WTC11 (cell line): ENCODE data around the gene PGGT1B. TPM values are rescaled to one million over a fixed set of nuclear protein-coding genes. Genes with fewer than 3 reads are reported as not detected.

Experiments used
- ATAC-seq: fragments of 200-7000 bp; cut with Tn5 transposase; 2 replicates; pipeline ENCODE4 v1.10.0; 2021; ENCODE audit warnings: mild to moderate bottlenecking, moderate library complexity
- CTCF ChIA-PET: fragments of 300-600 bp; sonication (Branson Sonifier 250); formaldehyde crosslinking; loops from one replicate; lab custom pipeline; 2021; ENCODE audit warnings: antibody characterized with exemption; lab: Charles Lee
- POLR2A ChIA-PET: fragments of 350-600 bp; sonication (Branson Sonifier 250); formaldehyde crosslinking; loops from one replicate; lab custom pipeline; 2021; ENCODE audit warnings: antibody characterized with exemption; lab: Charles Lee
- DNase-seq: peaks from one replicate; pipeline ENCODE4 v3.0.0; 2021; ENCODE audit warnings: low spot score
- H3K27ac Mint-ChIP-seq: 2 replicates; pipeline ENCODE4 v1.8.0; 2021; ENCODE audit warnings: mixed read lengths
- H3K27me3 Mint-ChIP-seq: 2 replicates; pipeline ENCODE4 v1.8.0; 2021; ENCODE audit warnings: low read depth, mild to moderate bottlenecking, moderate library complexity, mixed read lengths
- H3K36me3 Mint-ChIP-seq: 2 replicates; pipeline ENCODE4 v1.8.0; 2021; ENCODE audit warnings: mixed read lengths
- H3K4me1 Mint-ChIP-seq: 2 replicates; pipeline ENCODE4 v1.8.0; 2022; ENCODE audit warnings: mixed read lengths
- H3K4me3 Mint-ChIP-seq: 2 replicates; pipeline ENCODE4 v1.8.0; 2021; ENCODE audit warnings: mild to moderate bottlenecking, moderate library complexity, mixed read lengths
- H3K9me3 Mint-ChIP-seq: 2 replicates; pipeline ENCODE4 v1.8.0; 2021; ENCODE audit warnings: mixed read lengths
- ATF1 ChIP-seq: sonication (generic); formaldehyde crosslinking; IDR thresholded peaks from 2 replicates; pipeline ENCODE4 v1.8.1; 2023; ENCODE audit warnings: mild to moderate bottlenecking, moderate library complexity, missing genetic modification reagents
- CREM ChIP-seq: sonication (generic); formaldehyde crosslinking; IDR thresholded peaks from 2 replicates; pipeline ENCODE4 v1.8.1; 2022; ENCODE audit warnings: mild to moderate bottlenecking, missing genetic modification reagents, moderate library complexity
- EMX1 ChIP-seq: fragments of 250-450 bp; sonication (Bioruptor Pico); IDR thresholded peaks from 2 replicates; pipeline ENCODE4 v1.8.0; 2021; ENCODE audit warnings: mild to moderate bottlenecking
- ESRRA ChIP-seq: sonication (generic); formaldehyde crosslinking; IDR thresholded peaks from 2 replicates; pipeline ENCODE4 v1.8.1; 2022; ENCODE audit warnings: mild to moderate bottlenecking, missing genetic modification reagents, borderline replicate concordance
- IRF2 ChIP-seq: sonication (generic); formaldehyde crosslinking; IDR thresholded peaks from 2 replicates; pipeline ENCODE4 v1.8.0; 2022; ENCODE audit warnings: low read depth, missing genetic modification reagents, borderline replicate concordance
- JUN ChIP-seq: sonication (generic); formaldehyde crosslinking; IDR thresholded peaks from 2 replicates; pipeline ENCODE4 v1.8.0; 2023; ENCODE audit warnings: mild to moderate bottlenecking, missing genetic modification reagents
- PRRX2 ChIP-seq: fragments of 250-450 bp; sonication (Bioruptor Pico); IDR thresholded peaks from 2 replicates; pipeline ENCODE4 v1.8.0; 2021; ENCODE audit warnings: mild to moderate bottlenecking
- RORB ChIP-seq: fragments of 250-450 bp; sonication (Bioruptor Pico); IDR thresholded peaks from 2 replicates; pipeline ENCODE4 v1.9.0; 2021; ENCODE audit warnings: mild to moderate bottlenecking
- ZNF219 ChIP-seq: sonication (generic); formaldehyde crosslinking; IDR thresholded peaks from 2 replicates; pipeline ENCODE4 v1.8.0; 2023; ENCODE audit warnings: missing genetic modification reagents, mild to moderate bottlenecking, borderline replicate concordance
- total RNA-seq: library from RNA; stranded (reverse); gene quantifications from 3 replicates; pipeline ENCODE4 v1.2.3, GENCODE V29; 2021
- TF ChIP-seq, protein P1 (sequence below): sonication (generic); formaldehyde crosslinking; IDR thresholded peaks from 2 replicates; pipeline ENCODE4 v1.8.1; 2022; ENCODE audit warnings: missing genetic modification reagents, borderline replicate concordance
- TF ChIP-seq, protein P2 (sequence below): fragments of 250-450 bp; sonication (Bioruptor Pico); conservative IDR thresholded peaks from 2 replicates; pipeline ENCODE4 v1.9.0; 2021; ENCODE audit warnings: mild to moderate bottlenecking
- TF ChIP-seq, protein P3 (sequence below): fragments of 250-450 bp; sonication (Bioruptor Pico); IDR thresholded peaks from 2 replicates; pipeline ENCODE4 v1.9.0; 2021; ENCODE audit warnings: moderate library complexity, mild to moderate bottlenecking, inconsistent platforms, borderline replicate concordance
- TF ChIP-seq, protein P4 (sequence below): sonication (generic); formaldehyde crosslinking; IDR thresholded peaks from 2 replicates; pipeline ENCODE4 v1.8.1; 2023; ENCODE audit warnings: mild to moderate bottlenecking, moderate library complexity, missing genetic modification reagents
- TF ChIP-seq, protein P5 (sequence below): sonication (generic); formaldehyde crosslinking; conservative IDR thresholded peaks from 2 replicates; pipeline ENCODE4 v1.8.1; 2023; ENCODE audit warnings: mild to moderate bottlenecking, low read depth, missing genetic modification reagents, moderate library complexity
- TF ChIP-seq, protein P6 (sequence below): sonication (generic); formaldehyde crosslinking; IDR thresholded peaks from 2 replicates; pipeline ENCODE4 v1.8.1; 2023; ENCODE audit warnings: mild to moderate bottlenecking, missing genetic modification reagents, moderate library complexity
- TF ChIP-seq, protein P7 (sequence below): sonication (generic); formaldehyde crosslinking; IDR thresholded peaks from 2 replicates; pipeline ENCODE4 v1.8.0; 2023; ENCODE audit warnings: mild to moderate bottlenecking, missing genetic modification reagents
- TF ChIP-seq, protein P8 (sequence below): sonication (generic); formaldehyde crosslinking; IDR thresholded peaks from 2 replicates; pipeline ENCODE4 v1.8.1; 2022; ENCODE audit warnings: mild to moderate bottlenecking, missing genetic modification reagents, moderate library complexity, borderline replicate concordance

The PGGT1B gene
- total RNA-seq, 1 experiment from 2014 or later: 43.0 TPM

DNA sequence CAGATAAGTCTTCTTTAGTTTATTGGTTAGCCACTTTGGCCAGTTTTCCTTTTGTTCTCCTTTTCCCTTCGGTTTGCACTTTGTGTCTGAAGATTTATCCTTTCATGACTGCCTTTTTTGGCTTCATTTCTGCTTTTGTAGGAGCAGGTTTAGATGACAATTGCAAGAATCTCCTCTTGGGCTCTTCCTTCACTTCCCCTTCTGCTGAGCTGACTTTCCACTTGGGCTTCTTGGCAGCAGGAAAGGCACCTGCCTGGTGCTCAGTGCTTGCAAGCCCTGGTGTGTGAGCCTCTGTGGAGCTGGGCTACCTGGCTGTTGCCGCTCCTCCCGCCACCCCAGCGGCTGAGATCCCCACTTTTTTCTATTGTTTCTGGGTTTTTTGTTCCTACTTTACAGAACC is 26.4 kb upstream of the PGGT1B start:
- H3K4me1 Mint-ChIP-seq: peaks cover 12% of the 10 kb centered on the region
- POLR2A ChIA-PET: no interaction called here
- CTCF ChIA-PET: no interaction called here
- H3K27me3 Mint-ChIP-seq: no peaks in the 10 kb centered on the region
- peak; percentile 65 for ATAC-seq
- peak overlapping the region; percentile 11 for H3K27ac Mint-ChIP-seq
- H3K9me3 Mint-ChIP-seq: peaks cover 12% of the 10 kb centered on the region
- DNase-seq: no peak
- TF ChIP-seq, protein P1, sequence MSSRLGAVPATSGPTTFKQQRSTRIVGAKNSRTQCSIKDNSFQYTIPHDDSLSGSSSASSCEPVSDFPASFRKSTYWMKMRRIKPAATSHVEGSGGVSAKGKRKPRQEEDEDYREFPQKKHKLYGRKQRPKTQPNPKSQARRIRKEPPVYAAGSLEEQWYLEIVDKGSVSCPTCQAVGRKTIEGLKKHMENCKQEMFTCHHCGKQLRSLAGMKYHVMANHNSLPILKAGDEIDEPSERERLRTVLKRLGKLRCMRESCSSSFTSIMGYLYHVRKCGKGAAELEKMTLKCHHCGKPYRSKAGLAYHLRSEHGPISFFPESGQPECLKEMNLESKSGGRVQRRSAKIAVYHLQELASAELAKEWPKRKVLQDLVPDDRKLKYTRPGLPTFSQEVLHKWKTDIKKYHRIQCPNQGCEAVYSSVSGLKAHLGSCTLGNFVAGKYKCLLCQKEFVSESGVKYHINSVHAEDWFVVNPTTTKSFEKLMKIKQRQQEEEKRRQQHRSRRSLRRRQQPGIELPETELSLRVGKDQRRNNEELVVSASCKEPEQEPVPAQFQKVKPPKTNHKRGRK (CRISPR knock-in tag): no peak
- TF ChIP-seq, protein P2, sequence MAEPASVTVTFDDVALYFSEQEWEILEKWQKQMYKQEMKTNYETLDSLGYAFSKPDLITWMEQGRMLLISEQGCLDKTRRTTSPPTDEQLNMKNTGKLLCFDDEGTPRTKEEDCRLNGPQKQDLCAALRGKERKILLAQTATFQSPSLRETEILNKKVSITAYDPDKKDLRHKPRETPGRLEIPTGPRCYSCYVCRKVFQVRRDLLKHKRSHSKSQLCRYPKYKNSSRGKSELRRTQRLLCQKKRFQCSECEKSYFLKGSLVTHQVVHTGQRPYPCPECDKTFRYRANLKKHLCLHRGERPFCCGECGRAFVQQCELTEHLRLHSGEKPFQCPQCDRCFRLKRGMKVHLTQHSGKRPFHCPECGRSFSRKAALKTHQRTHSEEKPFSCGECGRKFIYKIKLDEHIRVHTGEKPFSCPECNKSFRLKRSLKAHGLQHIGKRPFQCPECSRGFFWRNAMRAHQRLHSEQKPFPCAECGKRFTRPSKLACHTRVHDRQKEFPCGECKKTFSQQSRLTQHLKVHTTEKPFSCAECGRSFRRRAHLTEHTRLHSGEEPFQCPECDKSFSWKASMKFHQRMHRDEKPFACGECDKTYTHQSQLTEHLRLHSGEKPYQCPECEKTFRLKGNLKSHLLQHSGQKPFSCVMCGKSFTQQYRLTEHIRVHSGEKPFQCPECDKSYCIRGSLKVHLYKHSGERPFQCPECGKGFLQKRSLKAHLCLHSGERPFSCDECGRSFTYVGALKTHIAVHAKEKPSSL (CRISPR knock-in tag): no peak
- TF ChIP-seq, protein P3, sequence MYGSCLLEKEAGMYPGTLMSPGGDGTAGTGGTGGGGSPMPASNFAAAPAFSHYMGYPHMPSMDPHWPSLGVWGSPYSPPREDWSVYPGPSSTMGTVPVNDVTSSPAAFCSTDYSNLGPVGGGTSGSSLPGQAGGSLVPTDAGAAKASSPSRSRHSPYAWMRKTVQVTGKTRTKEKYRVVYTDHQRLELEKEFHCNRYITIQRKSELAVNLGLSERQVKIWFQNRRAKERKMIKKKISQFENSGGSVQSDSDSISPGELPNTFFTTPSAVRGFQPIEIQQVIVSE: no peak
- TF ChIP-seq RORB (CRISPR knock-in tag) (no peak), ATF1 (CRISPR knock-in tag) (no peak), CREM (CRISPR knock-in tag) (no peak), ZNF219 (CRISPR knock-in tag) (no peak), EMX1 (CRISPR knock-in tag) (no peak), JUN (CRISPR knock-in tag) (no peak), IRF2 (CRISPR knock-in tag) (no peak), ESRRA (CRISPR knock-in tag) (no peak), PRRX2 (CRISPR knock-in tag) (no peak)
- TF ChIP-seq, protein P4, sequence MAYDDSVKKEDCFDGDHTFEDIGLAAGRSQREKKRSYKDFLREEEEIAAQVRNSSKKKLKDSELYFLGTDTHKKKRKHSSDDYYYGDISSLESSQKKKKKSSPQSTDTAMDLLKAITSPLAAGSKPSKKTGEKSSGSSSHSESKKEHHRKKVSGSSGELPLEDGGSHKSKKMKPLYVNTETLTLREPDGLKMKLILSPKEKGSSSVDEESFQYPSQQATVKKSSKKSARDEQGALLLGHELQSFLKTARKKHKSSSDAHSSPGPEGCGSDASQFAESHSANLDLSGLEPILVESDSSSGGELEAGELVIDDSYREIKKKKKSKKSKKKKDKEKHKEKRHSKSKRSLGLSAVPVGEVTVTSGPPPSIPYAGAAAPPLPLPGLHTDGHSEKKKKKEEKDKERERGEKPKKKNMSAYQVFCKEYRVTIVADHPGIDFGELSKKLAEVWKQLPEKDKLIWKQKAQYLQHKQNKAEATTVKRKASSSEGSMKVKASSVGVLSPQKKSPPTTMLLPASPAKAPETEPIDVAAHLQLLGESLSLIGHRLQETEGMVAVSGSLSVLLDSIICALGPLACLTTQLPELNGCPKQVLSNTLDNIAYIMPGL (CRISPR knock-in tag): no peak
- TF ChIP-seq, protein P5, sequence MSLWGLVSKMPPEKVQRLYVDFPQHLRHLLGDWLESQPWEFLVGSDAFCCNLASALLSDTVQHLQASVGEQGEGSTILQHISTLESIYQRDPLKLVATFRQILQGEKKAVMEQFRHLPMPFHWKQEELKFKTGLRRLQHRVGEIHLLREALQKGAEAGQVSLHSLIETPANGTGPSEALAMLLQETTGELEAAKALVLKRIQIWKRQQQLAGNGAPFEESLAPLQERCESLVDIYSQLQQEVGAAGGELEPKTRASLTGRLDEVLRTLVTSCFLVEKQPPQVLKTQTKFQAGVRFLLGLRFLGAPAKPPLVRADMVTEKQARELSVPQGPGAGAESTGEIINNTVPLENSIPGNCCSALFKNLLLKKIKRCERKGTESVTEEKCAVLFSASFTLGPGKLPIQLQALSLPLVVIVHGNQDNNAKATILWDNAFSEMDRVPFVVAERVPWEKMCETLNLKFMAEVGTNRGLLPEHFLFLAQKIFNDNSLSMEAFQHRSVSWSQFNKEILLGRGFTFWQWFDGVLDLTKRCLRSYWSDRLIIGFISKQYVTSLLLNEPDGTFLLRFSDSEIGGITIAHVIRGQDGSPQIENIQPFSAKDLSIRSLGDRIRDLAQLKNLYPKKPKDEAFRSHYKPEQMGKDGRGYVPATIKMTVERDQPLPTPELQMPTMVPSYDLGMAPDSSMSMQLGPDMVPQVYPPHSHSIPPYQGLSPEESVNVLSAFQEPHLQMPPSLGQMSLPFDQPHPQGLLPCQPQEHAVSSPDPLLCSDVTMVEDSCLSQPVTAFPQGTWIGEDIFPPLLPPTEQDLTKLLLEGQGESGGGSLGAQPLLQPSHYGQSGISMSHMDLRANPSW: no peak
- TF ChIP-seq, protein P6, sequence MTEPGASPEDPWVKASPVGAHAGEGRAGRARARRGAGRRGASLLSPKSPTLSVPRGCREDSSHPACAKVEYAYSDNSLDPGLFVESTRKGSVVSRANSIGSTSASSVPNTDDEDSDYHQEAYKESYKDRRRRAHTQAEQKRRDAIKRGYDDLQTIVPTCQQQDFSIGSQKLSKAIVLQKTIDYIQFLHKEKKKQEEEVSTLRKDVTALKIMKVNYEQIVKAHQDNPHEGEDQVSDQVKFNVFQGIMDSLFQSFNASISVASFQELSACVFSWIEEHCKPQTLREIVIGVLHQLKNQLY (CRISPR knock-in tag): no peak
- TF ChIP-seq, protein P7, sequence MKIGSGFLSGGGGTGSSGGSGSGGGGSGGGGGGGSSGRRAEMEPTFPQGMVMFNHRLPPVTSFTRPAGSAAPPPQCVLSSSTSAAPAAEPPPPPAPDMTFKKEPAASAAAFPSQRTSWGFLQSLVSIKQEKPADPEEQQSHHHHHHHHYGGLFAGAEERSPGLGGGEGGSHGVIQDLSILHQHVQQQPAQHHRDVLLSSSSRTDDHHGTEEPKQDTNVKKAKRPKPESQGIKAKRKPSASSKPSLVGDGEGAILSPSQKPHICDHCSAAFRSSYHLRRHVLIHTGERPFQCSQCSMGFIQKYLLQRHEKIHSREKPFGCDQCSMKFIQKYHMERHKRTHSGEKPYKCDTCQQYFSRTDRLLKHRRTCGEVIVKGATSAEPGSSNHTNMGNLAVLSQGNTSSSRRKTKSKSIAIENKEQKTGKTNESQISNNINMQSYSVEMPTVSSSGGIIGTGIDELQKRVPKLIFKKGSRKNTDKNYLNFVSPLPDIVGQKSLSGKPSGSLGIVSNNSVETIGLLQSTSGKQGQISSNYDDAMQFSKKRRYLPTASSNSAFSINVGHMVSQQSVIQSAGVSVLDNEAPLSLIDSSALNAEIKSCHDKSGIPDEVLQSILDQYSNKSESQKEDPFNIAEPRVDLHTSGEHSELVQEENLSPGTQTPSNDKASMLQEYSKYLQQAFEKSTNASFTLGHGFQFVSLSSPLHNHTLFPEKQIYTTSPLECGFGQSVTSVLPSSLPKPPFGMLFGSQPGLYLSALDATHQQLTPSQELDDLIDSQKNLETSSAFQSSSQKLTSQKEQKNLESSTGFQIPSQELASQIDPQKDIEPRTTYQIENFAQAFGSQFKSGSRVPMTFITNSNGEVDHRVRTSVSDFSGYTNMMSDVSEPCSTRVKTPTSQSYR (CRISPR knock-in tag): no peak
- TF ChIP-seq, protein P8, sequence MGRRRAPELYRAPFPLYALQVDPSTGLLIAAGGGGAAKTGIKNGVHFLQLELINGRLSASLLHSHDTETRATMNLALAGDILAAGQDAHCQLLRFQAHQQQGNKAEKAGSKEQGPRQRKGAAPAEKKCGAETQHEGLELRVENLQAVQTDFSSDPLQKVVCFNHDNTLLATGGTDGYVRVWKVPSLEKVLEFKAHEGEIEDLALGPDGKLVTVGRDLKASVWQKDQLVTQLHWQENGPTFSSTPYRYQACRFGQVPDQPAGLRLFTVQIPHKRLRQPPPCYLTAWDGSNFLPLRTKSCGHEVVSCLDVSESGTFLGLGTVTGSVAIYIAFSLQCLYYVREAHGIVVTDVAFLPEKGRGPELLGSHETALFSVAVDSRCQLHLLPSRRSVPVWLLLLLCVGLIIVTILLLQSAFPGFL (CRISPR knock-in tag): no peak
- H3K4me3 Mint-ChIP-seq: no peak overlapping the region
- H3K36me3 Mint-ChIP-seq: peaks cover 12% of the 10 kb centered on the region
